ENCODE measurements around the gene PDZD2. TPM values are rescaled to one million over a fixed set of nuclear protein-coding genes. Genes with fewer than 3 reads are reported as not detected.

The PDZD2 gene
- total and polyA plus RNA-seq, 2 experiments from 2014 or later = 1.7 to 4.0 TPM

DNA sequence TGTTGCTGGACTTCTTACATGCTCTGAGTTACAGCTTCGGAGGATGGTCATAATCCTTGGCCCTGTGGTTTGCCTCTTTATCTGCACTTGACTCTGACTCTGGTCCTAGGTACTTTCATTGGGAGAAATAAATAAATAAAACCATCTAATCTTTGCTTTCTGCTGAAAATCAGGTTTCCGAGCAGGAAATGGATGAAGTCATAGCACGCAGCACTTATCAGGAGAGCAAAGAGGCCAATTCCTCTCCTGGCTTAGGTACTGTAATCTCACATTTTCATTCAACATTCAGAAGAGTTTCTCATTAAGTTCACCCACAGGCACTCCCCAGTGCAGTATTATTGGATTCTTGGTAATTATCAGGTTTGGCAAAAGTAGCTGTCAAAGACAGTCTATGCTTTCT, 430.5 kb downstream of the PDZD2 start:
- Histone ChIP-seq H3K36me3 (replicated peaks; ENCODE audit: insufficient read depth, low read depth) (no peaks in the 10 kb centered on the region), H3K27me3 (no peaks in the 10 kb centered on the region), H3K4me1 (ENCODE audit: insufficient read depth) (no peaks in the 10 kb centered on the region), H3K4me3 (no peak overlapping the region), H3K27ac (no peak overlapping the region), H3K79me2 (no peaks in the 10 kb centered on the region), H3K9me3 (ENCODE audit: low read depth) (no peaks in the 10 kb centered on the region), H2AFZ (no peak overlapping the region), H3K4me2 (no peak overlapping the region), H4K20me1 (ENCODE audit: insufficient read depth, poor library complexity, severe bottlenecking) (no peaks in the 10 kb centered on the region), H3K9me2 (replicated peaks; ENCODE audit: insufficient read depth) (no peaks in the 10 kb centered on the region)
- WGBS (ENCODE audit: low lambda C conversion rate, missing lambda C conversion rate) = 77% methylated on average over 3 of the region's 3 CpGs
- DNase-seq (ENCODE audit: low spot score) = no peak
- TF ChIP-seq EZH2 (IDR thresholded peaks at IDR 0.05; ENCODE audit: borderline replicate concordance) = no peak
- TF ChIP-seq EZH2phosphoT487 (IDR thresholded peaks at IDR 0.05; ENCODE audit: low read depth, severe bottlenecking, unreplicated experiment) = no peak
- TF ChIP-seq, protein P1, sequence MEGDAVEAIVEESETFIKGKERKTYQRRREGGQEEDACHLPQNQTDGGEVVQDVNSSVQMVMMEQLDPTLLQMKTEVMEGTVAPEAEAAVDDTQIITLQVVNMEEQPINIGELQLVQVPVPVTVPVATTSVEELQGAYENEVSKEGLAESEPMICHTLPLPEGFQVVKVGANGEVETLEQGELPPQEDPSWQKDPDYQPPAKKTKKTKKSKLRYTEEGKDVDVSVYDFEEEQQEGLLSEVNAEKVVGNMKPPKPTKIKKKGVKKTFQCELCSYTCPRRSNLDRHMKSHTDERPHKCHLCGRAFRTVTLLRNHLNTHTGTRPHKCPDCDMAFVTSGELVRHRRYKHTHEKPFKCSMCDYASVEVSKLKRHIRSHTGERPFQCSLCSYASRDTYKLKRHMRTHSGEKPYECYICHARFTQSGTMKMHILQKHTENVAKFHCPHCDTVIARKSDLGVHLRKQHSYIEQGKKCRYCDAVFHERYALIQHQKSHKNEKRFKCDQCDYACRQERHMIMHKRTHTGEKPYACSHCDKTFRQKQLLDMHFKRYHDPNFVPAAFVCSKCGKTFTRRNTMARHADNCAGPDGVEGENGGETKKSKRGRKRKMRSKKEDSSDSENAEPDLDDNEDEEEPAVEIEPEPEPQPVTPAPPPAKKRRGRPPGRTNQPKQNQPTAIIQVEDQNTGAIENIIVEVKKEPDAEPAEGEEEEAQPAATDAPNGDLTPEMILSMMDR (IDR thresholded peaks at IDR 0.05; ENCODE audit: poor library complexity) = no peak

DNA sequence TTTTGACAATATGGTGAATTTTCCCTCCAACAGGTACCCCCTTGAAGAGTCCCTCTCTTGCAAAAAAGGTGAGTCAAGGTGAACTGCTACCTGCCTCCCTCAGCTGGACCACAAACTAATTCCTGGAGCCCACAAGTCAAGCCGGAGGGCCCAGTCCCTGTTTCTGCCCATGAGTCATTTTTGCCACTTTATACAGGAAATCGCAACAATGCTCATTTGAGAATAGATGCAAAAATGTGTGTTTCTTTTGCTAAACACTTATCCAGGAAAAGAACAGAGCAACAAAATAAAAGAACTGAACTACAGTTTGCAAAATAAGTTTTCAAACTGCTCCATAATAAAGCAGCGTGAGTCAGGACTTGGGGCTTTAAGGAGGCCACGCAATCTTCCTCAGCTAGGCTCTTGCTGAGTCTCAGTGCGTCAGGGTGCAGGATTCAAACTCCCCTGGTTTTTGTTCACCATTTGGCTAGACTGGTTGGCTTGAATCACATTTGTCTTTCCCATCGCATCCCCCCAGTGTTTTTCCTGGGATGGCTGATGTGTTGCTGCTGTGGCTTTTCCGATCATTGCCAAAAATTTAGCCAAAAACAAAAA, 432.5 kb downstream of the PDZD2 start:
- H2AFZ ChIP-seq = no peak overlapping the region
- no peak overlapping the region for H3K4me3 ChIP-seq
- 94% methylated on average over 7 of the region's 7 CpGs for WGBS (ENCODE audit: low lambda C conversion rate, missing lambda C conversion rate)
- no peak overlapping the region for H3K4me2 ChIP-seq
- no peaks in the 10 kb centered on the region for H4K20me1 ChIP-seq (ENCODE audit: insufficient read depth, poor library complexity, severe bottlenecking)
- no peaks in the 10 kb centered on the region for H3K9me3 ChIP-seq (ENCODE audit: low read depth)
- TF ChIP-seq EZH2 (IDR thresholded peaks at IDR 0.05; ENCODE audit: borderline replicate concordance) = no peak
- TF ChIP-seq, protein P1 (IDR thresholded peaks at IDR 0.05; ENCODE audit: poor library complexity) = no peak
- no peak for TF ChIP-seq EZH2phosphoT487 (IDR thresholded peaks at IDR 0.05; ENCODE audit: low read depth, severe bottlenecking, unreplicated experiment)
- DNase-seq (ENCODE audit: low spot score) = no peak
- H3K27me3 ChIP-seq = no peaks in the 10 kb centered on the region
- no peaks in the 10 kb centered on the region for H3K4me1 ChIP-seq (ENCODE audit: insufficient read depth)
- H3K9me2 ChIP-seq (replicated peaks; ENCODE audit: insufficient read depth) = no peaks in the 10 kb centered on the region
- no peaks in the 10 kb centered on the region for H3K79me2 ChIP-seq
- no peak overlapping the region for H3K27ac ChIP-seq
- H3K36me3 ChIP-seq (replicated peaks; ENCODE audit: insufficient read depth, low read depth) = no peaks in the 10 kb centered on the region

DNA sequence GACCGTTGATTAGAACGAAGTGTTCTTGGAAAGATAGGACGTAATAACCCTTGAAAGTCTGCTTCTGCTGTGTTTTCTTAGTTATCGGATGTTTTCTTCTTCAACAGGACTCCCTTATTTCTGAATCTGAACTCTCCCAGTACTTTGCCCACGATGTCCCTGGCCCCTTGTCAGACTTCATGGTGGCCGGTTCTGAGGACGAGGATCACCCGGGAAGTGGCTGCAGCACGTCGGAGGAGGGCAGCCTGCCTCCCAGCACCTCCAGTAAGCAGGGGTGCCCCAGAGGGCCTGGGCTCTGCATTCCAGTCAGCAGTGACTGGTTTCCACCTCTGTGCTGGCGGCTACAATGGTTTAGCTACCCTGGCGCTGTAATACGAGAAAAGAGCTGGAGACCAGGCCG, 433.1 kb downstream of the PDZD2 start:
- Histone ChIP-seq H4K20me1 (ENCODE audit: insufficient read depth, poor library complexity, severe bottlenecking) (no peaks in the 10 kb centered on the region), H3K27me3 (no peaks in the 10 kb centered on the region), H3K9me3 (ENCODE audit: low read depth) (no peaks in the 10 kb centered on the region), H3K4me2 (no peak overlapping the region), H3K36me3 (replicated peaks; ENCODE audit: insufficient read depth, low read depth) (no peaks in the 10 kb centered on the region), H3K79me2 (no peaks in the 10 kb centered on the region), H2AFZ (no peak overlapping the region), H3K27ac (no peak overlapping the region), H3K4me1 (ENCODE audit: insufficient read depth) (no peaks in the 10 kb centered on the region), H3K9me2 (replicated peaks; ENCODE audit: insufficient read depth) (no peaks in the 10 kb centered on the region), H3K4me3 (no peak overlapping the region)
- WGBS (ENCODE audit: low lambda C conversion rate, missing lambda C conversion rate) = 98% methylated on average over 14 of the region's 14 CpGs
- TF ChIP-seq, protein P1 (IDR thresholded peaks at IDR 0.05; ENCODE audit: poor library complexity) = no peak
- TF ChIP-seq EZH2phosphoT487 (IDR thresholded peaks at IDR 0.05; ENCODE audit: low read depth, severe bottlenecking, unreplicated experiment) (no peak), EZH2 (IDR thresholded peaks at IDR 0.05; ENCODE audit: borderline replicate concordance) (no peak)
- DNase-seq (ENCODE audit: low spot score) = no peak

Data from hepatocyte (in vitro differentiated cells).